Chondrocyte (in vitro differentiated cells): ENCODE measurements around the gene R3HCC1L. TPM values are rescaled to one million over a fixed set of nuclear protein-coding genes. Genes with fewer than 3 reads are reported as not detected.

Source experiments
- DNase-seq: peaks from one replicate; pipeline ENCODE4 v3.0.0; 2021; ENCODE audit warnings: mixed read lengths, low spot score
- H3K27ac Mint-ChIP-seq: one replicate; pipeline ENCODE4 v1.8.0; 2021; ENCODE audit warnings: mild to moderate bottlenecking, moderate library complexity, mixed read lengths; ENCODE audit not compliant: unreplicated experiment
- H3K27me3 Mint-ChIP-seq: 2 replicates; pipeline ENCODE4 v1.8.0; 2021; ENCODE audit warnings: low read depth, mixed read lengths
- H3K36me3 Mint-ChIP-seq: 2 replicates; pipeline ENCODE4 v1.8.0; 2021; ENCODE audit warnings: low read depth, mixed read lengths
- H3K4me1 Mint-ChIP-seq: 2 replicates; pipeline ENCODE4 v1.8.0; 2021; ENCODE audit warnings: low read depth, mild to moderate bottlenecking, mixed read lengths
- H3K4me3 Mint-ChIP-seq: one replicate; pipeline ENCODE4 v1.8.0; 2021; ENCODE audit warnings: mild to moderate bottlenecking, moderate library complexity, mixed read lengths; ENCODE audit not compliant: unreplicated experiment
- H3K9me3 Mint-ChIP-seq: 2 replicates; pipeline ENCODE4 v1.8.0; 2021; ENCODE audit warnings: low read depth, mixed read lengths
- total RNA-seq: library from RNA; stranded (reverse); gene quantifications from 3 replicates; pipeline ENCODE4 v1.2.1, GENCODE V29; 2021
- TF ChIP-seq, protein P1 (sequence below): fragments of 200-600 bp; sonication (generic); IDR thresholded peaks from 2 replicates; pipeline ENCODE4 v1.5.0; 2021; ENCODE audit warnings: antibody characterized with exemption, mild to moderate bottlenecking, moderate library complexity

Gene R3HCC1L
- total RNA-seq, 1 donor from 2014 or later: 9.1 TPM

GRCh38 chr10:98167191-98167590 lies 32.7 kb downstream of the R3HCC1L start:
- TF ChIP-seq, protein P1, sequence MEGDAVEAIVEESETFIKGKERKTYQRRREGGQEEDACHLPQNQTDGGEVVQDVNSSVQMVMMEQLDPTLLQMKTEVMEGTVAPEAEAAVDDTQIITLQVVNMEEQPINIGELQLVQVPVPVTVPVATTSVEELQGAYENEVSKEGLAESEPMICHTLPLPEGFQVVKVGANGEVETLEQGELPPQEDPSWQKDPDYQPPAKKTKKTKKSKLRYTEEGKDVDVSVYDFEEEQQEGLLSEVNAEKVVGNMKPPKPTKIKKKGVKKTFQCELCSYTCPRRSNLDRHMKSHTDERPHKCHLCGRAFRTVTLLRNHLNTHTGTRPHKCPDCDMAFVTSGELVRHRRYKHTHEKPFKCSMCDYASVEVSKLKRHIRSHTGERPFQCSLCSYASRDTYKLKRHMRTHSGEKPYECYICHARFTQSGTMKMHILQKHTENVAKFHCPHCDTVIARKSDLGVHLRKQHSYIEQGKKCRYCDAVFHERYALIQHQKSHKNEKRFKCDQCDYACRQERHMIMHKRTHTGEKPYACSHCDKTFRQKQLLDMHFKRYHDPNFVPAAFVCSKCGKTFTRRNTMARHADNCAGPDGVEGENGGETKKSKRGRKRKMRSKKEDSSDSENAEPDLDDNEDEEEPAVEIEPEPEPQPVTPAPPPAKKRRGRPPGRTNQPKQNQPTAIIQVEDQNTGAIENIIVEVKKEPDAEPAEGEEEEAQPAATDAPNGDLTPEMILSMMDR: no peak
- no peak for DNase-seq
- no peak overlapping the region for H3K4me3 Mint-ChIP-seq
- H3K36me3 Mint-ChIP-seq: peaks cover 13% of the 10 kb centered on the region
- H3K27ac Mint-ChIP-seq: no peak overlapping the region
- no peaks in the 10 kb centered on the region for H3K9me3 Mint-ChIP-seq
- H3K4me1 Mint-ChIP-seq: peaks cover 2% of the 10 kb centered on the region
- no peaks in the 10 kb centered on the region for H3K27me3 Mint-ChIP-seq

GRCh38 chr10:98168147-98168546 lies 33.7 kb downstream of the R3HCC1L start:
- Mint-ChIP-seq H3K4me3 (no peak overlapping the region), H3K36me3 (peaks cover 13% of the 10 kb centered on the region), H3K27me3 (no peaks in the 10 kb centered on the region), H3K9me3 (no peaks in the 10 kb centered on the region), H3K4me1 (peaks cover 5% of the 10 kb centered on the region), H3K27ac (no peak overlapping the region)
- DNase-seq: no peak
- TF ChIP-seq, protein P1: no peak

DNA sequence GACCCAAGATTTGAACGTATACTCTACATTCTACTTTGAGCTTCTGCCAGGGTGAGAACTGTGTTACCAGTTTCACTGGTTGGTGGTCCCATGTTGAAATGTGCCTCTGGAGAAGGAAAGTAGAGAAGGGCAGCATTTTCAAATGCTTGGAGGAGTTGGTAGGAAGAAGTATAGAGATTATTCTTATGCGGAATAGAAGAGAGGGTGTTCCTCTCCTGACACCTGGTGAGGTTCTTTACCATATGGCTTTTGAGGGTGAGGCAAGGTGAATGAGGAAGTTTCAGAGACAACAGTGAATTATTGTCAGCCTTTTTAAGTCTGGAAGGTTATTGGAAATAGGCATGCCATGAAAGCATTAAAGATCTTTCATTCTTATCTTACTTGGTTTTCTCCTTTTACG lies 34.3 kb downstream of the R3HCC1L start:
- no peak overlapping the region for H3K4me3 Mint-ChIP-seq

DNA sequence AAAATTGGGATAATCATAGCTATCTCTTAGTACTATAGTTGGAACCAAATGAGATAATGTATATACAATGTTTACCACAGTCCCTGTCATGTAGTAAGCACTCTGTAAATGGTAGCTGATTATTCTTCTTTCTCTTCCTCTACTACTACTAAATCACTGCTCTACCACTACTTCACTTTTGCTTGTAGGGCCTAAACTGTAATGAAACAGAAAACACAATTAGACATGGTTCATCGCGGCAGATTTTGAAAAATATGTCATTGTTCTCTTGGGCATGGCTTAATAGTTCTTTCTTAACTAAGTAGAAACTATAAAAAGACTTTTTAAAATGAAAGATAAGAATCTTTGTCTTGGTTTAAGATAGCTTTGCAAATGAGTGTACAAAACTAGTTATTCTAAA lies 34.9 kb downstream of the R3HCC1L start:
- TF ChIP-seq, protein P1: no peak
- no peaks in the 10 kb centered on the region for H3K9me3 Mint-ChIP-seq
- no peak overlapping the region for H3K4me3 Mint-ChIP-seq
- no peak for DNase-seq
- no peak overlapping the region for H3K27ac Mint-ChIP-seq
- peaks cover 5% of the 10 kb centered on the region for H3K4me1 Mint-ChIP-seq
- H3K36me3 Mint-ChIP-seq: peaks cover 10% of the 10 kb centered on the region
- no peaks in the 10 kb centered on the region for H3K27me3 Mint-ChIP-seq

More for the DNA sequence above, 34.3 kb downstream of the R3HCC1L start:
- peaks cover 5% of the 10 kb centered on the region for H3K4me1 Mint-ChIP-seq
- H3K36me3 Mint-ChIP-seq: peaks cover 13% of the 10 kb centered on the region
- H3K27me3 Mint-ChIP-seq: no peaks in the 10 kb centered on the region
- DNase-seq: no peak
- H3K27ac Mint-ChIP-seq: no peak overlapping the region
- TF ChIP-seq, protein P1: no peak
- H3K9me3 Mint-ChIP-seq: no peaks in the 10 kb centered on the region

DNA sequence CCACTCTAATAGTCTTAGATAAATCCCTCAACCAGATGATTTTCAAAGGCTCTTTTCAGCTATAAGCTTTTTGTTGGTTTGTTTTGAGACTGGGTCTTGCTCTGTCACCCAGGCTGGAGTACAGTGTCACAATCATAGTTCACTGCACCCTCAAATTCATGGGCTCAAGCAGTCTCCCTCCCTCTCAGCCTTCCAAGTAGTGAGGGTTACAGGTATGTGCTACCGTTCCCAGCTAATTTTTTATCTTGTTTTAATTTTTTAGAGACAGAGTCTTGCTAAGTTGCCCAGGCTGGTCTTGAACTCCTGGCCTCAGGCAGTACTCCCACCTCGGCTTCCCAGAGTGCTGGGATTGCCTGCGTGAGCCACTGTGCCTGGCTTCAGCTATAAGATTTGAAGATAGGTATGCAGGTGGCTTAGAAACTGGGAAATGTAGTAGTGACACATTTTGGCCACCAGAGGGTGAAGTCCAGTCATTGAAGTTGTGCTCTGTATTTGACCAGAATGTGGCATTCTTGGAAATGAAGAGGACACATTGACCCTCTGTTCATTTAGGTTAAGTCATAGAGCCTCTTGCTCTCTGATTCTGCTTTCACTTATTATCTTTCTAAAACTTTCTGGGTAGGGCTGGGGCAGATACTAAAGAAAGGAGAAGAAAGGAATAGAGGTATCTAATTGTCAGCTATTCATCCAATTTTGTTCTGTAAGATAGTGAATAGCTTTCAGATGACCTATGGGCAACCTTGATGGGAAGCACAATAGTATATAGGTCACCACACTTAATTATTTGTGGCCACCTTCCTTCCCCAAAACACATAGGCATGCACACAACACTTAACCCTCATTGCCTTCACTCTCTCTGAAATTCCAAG lies 36.0 kb downstream of the R3HCC1L start:
- Mint-ChIP-seq H3K27ac (no peak overlapping the region), H3K36me3 (peaks cover 4% of the 10 kb centered on the region), H3K4me3 (no peak overlapping the region), H3K9me3 (no peaks in the 10 kb centered on the region), H3K27me3 (no peaks in the 10 kb centered on the region), H3K4me1 (peaks cover 5% of the 10 kb centered on the region)
- no peak for DNase-seq
- TF ChIP-seq, protein P1: peak; percentile 89
